NCI-H82 (cell line): ENCODE results near the gene SLC11A2.

ENCODE experiments used
- DNase-seq: peaks from one replicate; lab custom pipeline; 2025; lab: John Stamatoyannopoulos, UW

Gene SLC11A2

GRCh38 chr12:51027342-51027835, 1.2 kb upstream of the SLC11A2 start:
- DNase-seq, result no peak

- DNase-seq, result peak; percentile 58
Observed at GRCh38 chr12:51025338-51025835, 797 bp downstream of the SLC11A2 start.

GRCh38 chr12:51023625-51024382, 2.4 kb downstream of the SLC11A2 start:
- DNase-seq, result no peak

GRCh38 chr12:51021694-51022093, 4.5 kb downstream of the SLC11A2 start:
- no peak for DNase-seq

GRCh38 chr12:51020448-51021182, 5.6 kb downstream of the SLC11A2 start:
- DNase-seq, result no peak

GRCh38 chr12:51019927-51020326, 6.3 kb downstream of the SLC11A2 start:
- DNase-seq, result no peak

- no peak for DNase-seq
Observed at GRCh38 chr12:51018956-51019355, 7.2 kb downstream of the SLC11A2 start.

GRCh38 chr12:51017452-51017851, 8.7 kb downstream of the SLC11A2 start:
- no peak for DNase-seq

- peak; percentile 40 for DNase-seq
Observed at GRCh38 chr12:51014467-51014866, 11.7 kb downstream of the SLC11A2 start.

- DNase-seq, result peak; percentile 18
Observed at GRCh38 chr12:51013441-51013840, 12.7 kb downstream of the SLC11A2 start.

- DNase-seq, result peak; percentile 87
Observed at GRCh38 chr12:51012570-51013236, 13.5 kb downstream of the SLC11A2 start.

GRCh38 chr12:51011955-51012354, 14.2 kb downstream of the SLC11A2 start:
- peak; percentile 99 for DNase-seq

- no peak for DNase-seq
Observed at GRCh38 chr12:51009056-51009440, 17.1 kb downstream of the SLC11A2 start.

GRCh38 chr12:51008329-51009055, 17.7 kb downstream of the SLC11A2 start:
- DNase-seq, result peak; percentile 87

- no peak for DNase-seq
Observed at GRCh38 chr12:51005671-51006070, 20.5 kb downstream of the SLC11A2 start.

- no peak for DNase-seq
Observed at GRCh38 chr12:51005030-51005429, 21.2 kb downstream of the SLC11A2 start.

GRCh38 chr12:51004504-51004903, 21.7 kb downstream of the SLC11A2 start:
- no peak for DNase-seq

GRCh38 chr12:51001799-51002198, 24.4 kb downstream of the SLC11A2 start:
- DNase-seq, result no peak

- no peak for DNase-seq
Observed at GRCh38 chr12:51000245-51000644, 25.9 kb downstream of the SLC11A2 start.

GRCh38 chr12:50999093-50999492, 27.1 kb downstream of the SLC11A2 start:
- DNase-seq, result no peak

GRCh38 chr12:50992819-50993218, 33.4 kb downstream of the SLC11A2 start:
- DNase-seq, result peak; percentile 13

GRCh38 chr12:50991291-50991690, 34.9 kb downstream of the SLC11A2 start:
- DNase-seq, result no peak
